Measurements from ENCODE around the gene MMP25. TPM values are rescaled to one million over a fixed set of nuclear protein-coding genes. Genes with fewer than 3 reads are reported as not detected.
"Not testable (repeated sequence)": the region's sequence is repeated elsewhere in the genome, so short reads cannot be mapped to it uniquely, and the experiment has no call there.

The MMP25 gene
- total and polyA plus RNA-seq, 9 of the 15 experiments (the other 6 are each of a cell fraction or from before 2014, with no cell fraction given) = 0.03 to 0.04 TPM; not detected in 7

- H3K4me2 ChIP-seq (ENCODE audit: insufficient read depth, low read length); H3K27ac ChIP-seq (ENCODE audit: extremely low read depth, low read depth, low read length); H3K27me3 ChIP-seq (ENCODE audit: control insufficient read depth in 2 of 2, insufficient read depth in 2 of 2, low read length in 2 of 2); POLR2A ChIA-PET; FAIRE-seq; H3K9me1 ChIP-seq (ENCODE audit: control insufficient read depth, insufficient read depth, low read length); intact Hi-C loops (cut with micrococcal nuclease); H4K20me1 ChIP-seq (replicated peaks; ENCODE audit: control insufficient read depth, insufficient read depth, low read length); BruUV-seq (replicated peaks); H3K79me2 ChIP-seq (ENCODE audit: control insufficient read depth, insufficient read depth, low read length); in situ Hi-C loops (cut with MboI); H2AFZ ChIP-seq (ENCODE audit: low read depth, low read length); H3K4me3 ChIP-seq; ATAC-seq; H3K9me3 ChIP-seq (replicated peaks; ENCODE audit: control insufficient read depth, insufficient read depth, low read depth, low read length); H3K9ac ChIP-seq (ENCODE audit: insufficient read depth in 1 of 2, low read depth in 2 of 2, low read length in 2 of 2); DNase-seq (ENCODE audit: extremely low read depth in 1 of 4, low spot score in 3 of 4); H3K36me3 ChIP-seq (ENCODE audit: control insufficient read depth, insufficient read depth, low read length): not testable (repeated sequence)
- CTCF ChIA-PET (ENCODE audit: low intra/inter-chr PET ratio) = interaction anchor here (0.7 kb wide), 1 partner anchor 23 kb away, joined by 3 read pairs; no protein-coding TSS in a partner anchor
- H3K4me1 ChIP-seq (replicated peaks in 1 of 2; ENCODE audit: control insufficient read depth in 2 of 2, insufficient read depth in 2 of 2, low read length in 2 of 2) = peaks cover 19 to 33% of the 10 kb centered on the region in 2 experiments
- 57% methylated on average over 8 of the region's 8 CpGs for whole genome bisulfite sequencing (ENCODE audit: insufficient coverage, low coverage, missing lambda C conversion rate)
These were observed 37.0 kb downstream of the MMP25 start for GRCh38 chr16:3083408-3083807.

- intact Hi-C loops (cut with micrococcal nuclease) = no loop called here
- H3K79me2 ChIP-seq (ENCODE audit: control insufficient read depth, insufficient read depth, low read length) = no peaks in the 10 kb centered on the region
- no peak overlapping the region for H2AFZ ChIP-seq (ENCODE audit: low read depth, low read length)
- BruUV-seq (replicated peaks) = no TSS peak
- peaks cover 5 to 10% of the 10 kb centered on the region in 2 experiments; a peak in 3 of 5 replicates for H3K27me3 ChIP-seq (ENCODE audit: control insufficient read depth in 2 of 2, insufficient read depth in 2 of 2, low read length in 2 of 2)
- in situ Hi-C loops (cut with MboI) = no loop called here
- no peak overlapping the region for H3K4me2 ChIP-seq (ENCODE audit: insufficient read depth, low read length)
- no peaks in the 10 kb centered on the region for H3K9me1 ChIP-seq (ENCODE audit: control insufficient read depth, insufficient read depth, low read length)
- H3K9ac ChIP-seq (ENCODE audit: insufficient read depth in 1 of 2, low read depth in 2 of 2, low read length in 2 of 2) = no peak overlapping the region
- no peaks in the 10 kb centered on the region for H4K20me1 ChIP-seq (replicated peaks; ENCODE audit: control insufficient read depth, insufficient read depth, low read length)
- TF ChIP-seq MAFG (tag; conservative IDR thresholded peaks at IDR 0.05) (0 out of 2 replicates have a peak, but pooled peaks have one; percentile 23), ZNF384 (IDR thresholded peaks at IDR 0.05; ENCODE audit: low read depth, low read length) (0 out of 2 replicates have a peak, but pooled peaks have one; percentile 17), MAX (CRISPR knock-in tag; IDR thresholded peaks at IDR 0.05) (no peak), ARID3B (CRISPR knock-in tag; IDR thresholded peaks at IDR 0.05; ENCODE audit: borderline replicate concordance) (no peak), GABPA (tag; conservative IDR thresholded peaks at IDR 0.05; ENCODE audit: low read depth) (0 out of 2 replicates have a peak, but pooled peaks have one; percentile 13)
- H3K4me1 ChIP-seq (replicated peaks in 1 of 2; ENCODE audit: control insufficient read depth in 2 of 2, insufficient read depth in 2 of 2, low read length in 2 of 2) = peaks cover 19 to 41% of the 10 kb centered on the region in 2 experiments
- no peak overlapping the region for H3K4me3 ChIP-seq
- no peak overlapping the region for H3K27ac ChIP-seq (ENCODE audit: extremely low read depth, low read depth, low read length)
- ChIA-PET CTCF (ENCODE audit: low intra/inter-chr PET ratio) (interaction anchor here (0.6 kb wide), 1 partner anchor 43 kb away, joined by 4 read pairs; no protein-coding TSS in a partner anchor), POLR2A (no interaction called here)
- no peak for DNase-seq (ENCODE audit: extremely low read depth in 1 of 4, low spot score in 3 of 4)
- 10% methylated on average over 1 of the region's 1 CpG for WGBS (ENCODE audit: insufficient coverage, low coverage, missing lambda C conversion rate)
- H3K36me3 ChIP-seq (ENCODE audit: control insufficient read depth, insufficient read depth, low read length) = no peaks in the 10 kb centered on the region
- ATAC-seq = no peak
- no peaks in the 10 kb centered on the region for H3K9me3 ChIP-seq (replicated peaks; ENCODE audit: control insufficient read depth, insufficient read depth, low read depth, low read length)
- no peak for FAIRE-seq
These were observed 38.1 kb downstream of the MMP25 start for GRCh38 chr16:3084491-3084890.

Data from K562 (cell line).